Astrocyte of the cerebellum (primary cell): ENCODE measurements around the gene PHC1.
"Not testable (repeated sequence)": the region's sequence is repeated elsewhere in the genome, so short reads cannot be mapped to it uniquely, and the experiment has no call there.

Source experiments
- DNase-seq: peaks from one replicate; pipeline ENCODE4 v3.0.0-alpha.2; 2011; ENCODE audit warnings: low read depth
- H3K4me3 ChIP-seq: 2 replicates; pipeline ENCODE4 v1.5.1; 2011; ENCODE audit warnings: mild to moderate bottlenecking, low read depth, low read length, moderate library complexity
- CTCF ChIP-seq: IDR thresholded peaks from 2 replicates; pipeline ENCODE4 v1.5.1; 2012; ENCODE audit warnings: low read length, low read depth, moderate library complexity, mild to moderate bottlenecking; ENCODE audit errors: missing control alignments
- in situ Hi-C: cut with HindIII; loops from 2 replicates; pipeline ENCODE4 v1.10.0; 2017; ENCODE audit warnings: low sequenced_read_pairs

PHC1 gene

GRCh38 chr12:8914716-8915526, 612 bp downstream of the PHC1 start:
- DNase-seq, result no peak
- in situ Hi-C loops, result no loop called here
- peak overlapping the region; percentile 77 for H3K4me3 ChIP-seq
- no peak for TF ChIP-seq CTCF

DNA sequence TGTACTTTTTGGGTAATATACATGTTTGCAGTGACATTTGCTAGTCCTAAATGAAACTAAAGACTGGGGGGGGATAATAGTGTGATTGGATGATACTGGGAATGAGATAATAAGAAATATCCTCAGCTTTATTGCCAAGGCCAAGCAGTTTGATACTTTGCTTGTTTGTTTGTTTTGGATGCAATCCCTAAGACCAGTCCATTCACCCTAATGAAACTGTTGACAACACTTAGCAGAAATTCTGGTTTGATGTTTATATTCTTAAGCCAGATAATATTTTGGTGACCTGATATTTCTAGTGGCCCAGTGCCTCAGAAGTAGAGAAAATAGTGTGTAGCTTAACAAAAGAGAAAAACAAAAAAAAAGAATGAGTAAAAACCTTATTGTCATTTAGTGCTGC, 1.8 kb downstream of the PHC1 start:
- no peak for TF ChIP-seq CTCF
- in situ Hi-C loops, result no loop called here
- H3K4me3 ChIP-seq, result peak overlapping the region; percentile 77
- DNase-seq, result no peak

- TF ChIP-seq CTCF, result no peak
- DNase-seq, result no peak
- H3K4me3 ChIP-seq, result no peak overlapping the region
- in situ Hi-C loops, result no loop called here
Measured at GRCh38 chr12:8917031-8917430, 2.7 kb downstream of the PHC1 start.

DNA sequence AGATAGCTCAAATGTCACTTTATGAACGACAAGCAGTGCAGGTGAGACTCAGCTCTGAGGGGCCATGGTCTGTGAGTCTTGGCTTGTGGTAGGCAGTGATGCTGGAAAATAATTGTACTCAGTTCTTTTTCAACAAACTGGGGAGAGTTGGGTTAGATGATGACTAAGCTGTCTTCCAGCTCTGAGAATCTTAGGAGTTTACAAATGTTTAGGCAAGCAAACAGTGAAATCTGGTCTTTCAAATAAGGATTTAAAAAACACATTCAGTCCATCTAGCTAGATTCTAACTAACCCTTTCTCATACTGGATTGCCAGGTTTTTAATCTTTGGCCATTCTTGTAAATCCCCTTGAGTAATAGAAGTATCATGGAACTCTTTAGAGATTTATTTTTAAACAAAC, 3.4 kb downstream of the PHC1 start:
- H3K4me3 ChIP-seq, result no peak overlapping the region
- in situ Hi-C loops, result no loop called here
- no peak for DNase-seq
- TF ChIP-seq CTCF, result no peak

DNA sequence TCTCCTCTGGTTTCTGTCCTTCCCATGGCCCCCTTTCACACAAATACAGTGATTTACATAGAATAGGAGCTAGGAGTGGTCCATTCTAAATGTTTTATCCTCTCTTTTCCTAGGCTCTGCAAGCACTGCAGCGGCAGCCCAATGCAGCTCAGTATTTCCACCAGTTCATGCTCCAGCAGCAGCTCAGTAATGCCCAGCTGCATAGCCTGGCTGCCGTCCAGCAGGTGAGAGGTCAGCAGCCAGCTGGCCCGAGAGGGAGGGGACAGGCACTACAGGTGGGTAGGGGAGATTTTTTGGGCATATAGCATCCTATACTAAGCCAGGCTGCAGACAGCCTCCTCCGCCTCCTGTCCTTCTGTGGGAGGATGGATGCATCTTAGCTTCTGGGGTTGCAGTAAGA, 5.3 kb downstream of the PHC1 start:
- DNase-seq, in situ Hi-C loops, H3K4me3 ChIP-seq: not testable (repeated sequence)

DNA sequence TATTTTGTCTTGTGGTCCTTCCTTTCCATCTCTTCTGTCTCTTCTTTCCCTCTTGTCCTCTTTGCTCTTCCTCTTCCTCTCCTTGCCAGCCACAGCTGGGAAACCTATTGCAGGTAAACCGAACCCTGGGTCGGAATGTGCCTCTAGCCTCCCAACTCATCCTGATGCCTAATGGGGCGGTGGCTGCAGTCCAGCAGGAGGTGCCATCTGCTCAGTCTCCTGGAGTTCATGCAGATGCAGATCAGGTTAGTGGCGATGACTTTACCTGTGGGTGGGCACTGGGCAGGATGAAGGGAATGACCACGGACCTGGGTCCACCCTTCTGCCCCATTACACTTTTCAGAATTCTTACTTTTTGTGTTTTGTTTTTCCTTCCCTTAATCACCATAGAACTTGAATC, 8.2 kb downstream of the PHC1 start:
- no peak for DNase-seq
- H3K4me3 ChIP-seq, result no peak overlapping the region
- in situ Hi-C loops, result no loop called here
- no peak for TF ChIP-seq CTCF

GRCh38 chr12:8930655-8931323, 16.5 kb downstream of the PHC1 start:
- in situ Hi-C loops, DNase-seq, H3K4me3 ChIP-seq: not testable (repeated sequence)

DNA sequence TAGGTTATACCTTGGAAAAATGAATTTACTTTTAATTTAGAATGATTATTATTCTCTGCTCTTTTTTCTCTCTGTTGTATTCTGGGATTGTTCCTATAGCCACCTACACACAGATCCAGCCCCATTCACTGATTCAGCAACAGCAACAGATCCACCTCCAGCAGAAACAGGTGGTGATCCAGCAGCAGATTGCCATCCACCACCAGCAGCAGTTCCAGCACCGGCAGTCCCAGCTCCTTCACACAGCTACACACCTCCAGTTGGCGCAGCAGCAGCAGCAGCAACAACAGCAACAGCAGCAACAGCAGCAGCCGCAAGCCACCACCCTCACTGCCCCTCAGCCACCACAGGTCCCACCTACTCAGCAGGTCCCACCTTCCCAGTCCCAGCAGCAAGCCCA, 18.2 kb downstream of the PHC1 start:
- in situ Hi-C loops, DNase-seq: not testable (repeated sequence)

DNA sequence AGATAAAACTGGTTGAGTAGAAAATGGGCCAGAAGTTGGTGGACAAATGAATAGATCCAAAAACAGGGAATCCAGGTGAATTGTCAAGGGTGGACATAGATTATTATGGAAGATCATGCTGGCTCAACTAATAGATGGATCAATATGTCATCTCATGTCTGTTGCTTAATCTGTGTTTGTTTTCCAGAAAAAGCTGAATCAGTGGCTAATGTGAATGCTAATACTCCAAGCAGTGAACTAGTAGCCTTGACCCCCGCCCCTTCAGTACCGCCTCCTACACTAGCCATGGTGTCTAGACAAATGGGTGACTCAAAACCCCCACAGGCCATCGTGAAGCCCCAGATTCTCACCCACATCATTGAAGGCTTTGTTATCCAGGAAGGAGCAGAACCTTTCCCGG, 19.8 kb downstream of the PHC1 start:
- in situ Hi-C loops, H3K4me3 ChIP-seq, DNase-seq: not testable (repeated sequence)

More for the DNA sequence above, 18.2 kb downstream of the PHC1 start:
- H3K4me3 ChIP-seq, result not testable (repeated sequence)
